Measurements from ENCODE around the gene ZCWPW1.
"Not testable (repeated sequence)": the region's sequence is repeated elsewhere in the genome, so short reads cannot be mapped to it uniquely, and the experiment has no call there.

ZCWPW1 gene

GRCh38 chr7:100352984-100353684, 75.4 kb downstream of the ZCWPW1 start:
- Histone ChIP-seq H3K36me3 (ENCODE audit: control insufficient read depth, insufficient read depth, low read length) (peaks cover 58% of the 10 kb centered on the region), H3K9me3 (ENCODE audit: control insufficient read depth, insufficient read depth, low read length) (no peaks in the 10 kb centered on the region), H3K4me1 (ENCODE audit: control insufficient read depth, insufficient read depth, low read length) (no peaks in the 10 kb centered on the region), H3K4me3 (ENCODE audit: low read length) (no peak overlapping the region), H3K27me3 (ENCODE audit: control insufficient read depth, insufficient read depth, low read length) (no peaks in the 10 kb centered on the region), H3K27ac (ENCODE audit: low read length) (no peak overlapping the region)
- no CpG with 5 or more reads among the region's 16 CpGs for WGBS (ENCODE audit: insufficient coverage, insufficient read length)
- DNase-seq (ENCODE audit: low read depth, low spot score): no peak

GRCh38 chr7:100352230-100352781, 76.2 kb downstream of the ZCWPW1 start:
- not testable (repeated sequence) for H3K27ac ChIP-seq (ENCODE audit: low read length); H3K27me3 ChIP-seq (ENCODE audit: control insufficient read depth, insufficient read depth, low read length); DNase-seq (ENCODE audit: low read depth, low spot score); H3K4me3 ChIP-seq (ENCODE audit: low read length); H3K4me1 ChIP-seq (ENCODE audit: control insufficient read depth, insufficient read depth, low read length); H3K9me3 ChIP-seq (ENCODE audit: control insufficient read depth, insufficient read depth, low read length)
- no CpG with 5 or more reads among the region's 18 CpGs for WGBS (ENCODE audit: insufficient coverage, insufficient read length)
- peaks cover 61% of the 10 kb centered on the region for H3K36me3 ChIP-seq (ENCODE audit: control insufficient read depth, insufficient read depth, low read length)

- Histone ChIP-seq H3K36me3 (ENCODE audit: control insufficient read depth, insufficient read depth, low read length) (peaks cover 57% of the 10 kb centered on the region), H3K4me3 (ENCODE audit: low read length) (no peak overlapping the region), H3K27ac (ENCODE audit: low read length) (no peak overlapping the region), H3K4me1 (ENCODE audit: control insufficient read depth, insufficient read depth, low read length) (no peaks in the 10 kb centered on the region), H3K27me3 (ENCODE audit: control insufficient read depth, insufficient read depth, low read length) (no peaks in the 10 kb centered on the region), H3K9me3 (ENCODE audit: control insufficient read depth, insufficient read depth, low read length) (no peaks in the 10 kb centered on the region)
- WGBS (ENCODE audit: insufficient coverage, insufficient read length): no CpG with 5 or more reads among the region's 6 CpGs
- DNase-seq (ENCODE audit: low read depth, low spot score): no peak
Measured at GRCh38 chr7:100351657-100352058, 76.8 kb downstream of the ZCWPW1 start.
